ENCODE data around the gene MYRIP. TPM values are rescaled to one million over a fixed set of nuclear protein-coding genes. Genes with fewer than 3 reads are reported as not detected.

The MYRIP gene
- total and polyA plus RNA-seq, 2 of the 4 experiments (the other 2 are of a cell fraction) = not detected

DNA sequence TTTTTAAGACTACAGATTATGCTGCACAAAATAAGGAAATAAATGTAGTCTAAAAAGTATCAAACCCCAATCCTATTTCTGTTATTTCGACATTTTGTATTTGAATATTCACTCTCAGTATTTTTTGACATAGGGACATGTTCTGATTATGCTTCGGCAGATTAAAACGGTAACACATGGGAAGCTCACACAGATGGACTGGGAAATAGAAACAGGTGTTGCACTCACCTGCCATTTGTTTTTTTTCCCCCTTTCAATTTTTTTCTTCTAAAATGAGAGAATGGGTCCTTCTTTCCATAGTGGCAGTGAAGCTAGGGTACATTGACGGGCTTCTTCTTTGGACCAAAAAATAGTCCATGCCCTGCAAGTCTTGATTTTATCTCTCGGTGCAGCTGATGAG is 163.1 kb downstream of the MYRIP start:
- intact Hi-C loops (cut with micrococcal nuclease) = no loop called here
- no peaks in the 10 kb centered on the region for H3K36me3 ChIP-seq (ENCODE audit: control insufficient read depth, insufficient read depth, low read length)
- H3K56ac ChIP-seq (ENCODE audit: extremely low read depth, insufficient read depth, low read length) = no peak overlapping the region
- H3K4ac ChIP-seq (ENCODE audit: low read depth, low read length) = no peak overlapping the region
- no TSS peak for BruUV-seq (replicated peaks)
- H2BK20ac ChIP-seq (ENCODE audit: low read depth, low read length) = no peak overlapping the region
- H2AFZ ChIP-seq (replicated peaks; ENCODE audit: low read length, poor library complexity) = no peak overlapping the region
- H3K14ac ChIP-seq (replicated peaks; ENCODE audit: low read depth, low read length) = no peak overlapping the region
- H3K9ac ChIP-seq (ENCODE audit: low read depth, low read length) = no peak overlapping the region
- no peaks in the 10 kb centered on the region for H3K9me1 ChIP-seq (ENCODE audit: insufficient read depth, low read length)
- ATAC-seq (ENCODE audit: low read depth) (no peak), DNase-seq (no peak)
- H2AK5ac ChIP-seq (ENCODE audit: low read depth, low read length) = no peak overlapping the region
- no peak overlapping the region for H4K91ac ChIP-seq (ENCODE audit: insufficient read depth, low read depth, low read length)
- no peaks in the 10 kb centered on the region for H3K27me3 ChIP-seq (ENCODE audit: control insufficient read depth, insufficient read depth, low read length)
- no peak overlapping the region for H4K5ac ChIP-seq (ENCODE audit: low read depth, low read length)
- no peak overlapping the region for H3K27ac ChIP-seq (ENCODE audit: insufficient read depth, low read length)
- H3K9me3 ChIP-seq (ENCODE audit: control insufficient read depth, insufficient read depth, low read length) = peaks cover 3% of the 10 kb centered on the region
- H3K4me3 ChIP-seq (ENCODE audit: insufficient read depth, low read depth, low read length) = no peak overlapping the region
- H2BK120ac ChIP-seq (ENCODE audit: low read depth, low read length) = no peak overlapping the region
- H2BK5ac ChIP-seq (ENCODE audit: low read depth, low read length, poor library complexity, severe bottlenecking) = no peak overlapping the region
- no peaks in the 10 kb centered on the region for H4K20me1 ChIP-seq (ENCODE audit: insufficient read depth, low read length)
- no peaks in the 10 kb centered on the region for H3K79me1 ChIP-seq (ENCODE audit: low read depth in 1 of 2, low read length in 2 of 2)
- H3K18ac ChIP-seq (ENCODE audit: low read depth, low read length) = no peak overlapping the region
- no peaks in the 10 kb centered on the region for H3K4me1 ChIP-seq (ENCODE audit: control insufficient read depth, insufficient read depth, low read length)
- H4K8ac ChIP-seq (ENCODE audit: low read depth in 2 of 2, low read length in 2 of 2) = no peak overlapping the region
- no peak overlapping the region for H2AK9ac ChIP-seq (replicated peaks; ENCODE audit: low read depth, low read length, poor library complexity)
- H3K4me2 ChIP-seq (ENCODE audit: low read depth, low read length) = no peak overlapping the region
- dilution Hi-C loops (cut with HindIII; ENCODE audit: low sequenced_read_pairs, unreplicated experiment) = no loop called here
- in situ Hi-C loops (cut with MboI; ENCODE audit: low sequenced_read_pairs) = no loop called here
- no peak overlapping the region for H3K23ac ChIP-seq (ENCODE audit: low read depth, low read length)
- TF ChIP-seq CEBPB (IDR thresholded peaks at IDR 0.05; ENCODE audit: low read depth, low read length) (no peak), MAFK (IDR thresholded peaks at IDR 0.05; ENCODE audit: low read depth, low read length) (no peak), MXI1 (IDR thresholded peaks at IDR 0.05; ENCODE audit: borderline replicate concordance, low read depth, low read length) (no peak), FOS (IDR thresholded peaks at IDR 0.05; ENCODE audit: low read depth, low read length) (no peak), SMC3 (IDR thresholded peaks at IDR 0.05; ENCODE audit: low read depth, low read length) (no peak), MAZ (IDR thresholded peaks at IDR 0.05; ENCODE audit: borderline replicate concordance, low read depth, low read length) (no peak), NFE2L2 (IDR thresholded peaks at IDR 0.05; ENCODE audit: low read depth, low read length) (no peak), CHD1 (IDR thresholded peaks at IDR 0.05; ENCODE audit: low read depth, low read length) (no peak), POLR2A (IDR thresholded peaks at IDR 0.05; ENCODE audit: low read depth, low read length) (no peak), BHLHE40 (IDR thresholded peaks at IDR 0.05; ENCODE audit: low read depth, low read length) (no peak)
- TF ChIP-seq, protein P1, sequence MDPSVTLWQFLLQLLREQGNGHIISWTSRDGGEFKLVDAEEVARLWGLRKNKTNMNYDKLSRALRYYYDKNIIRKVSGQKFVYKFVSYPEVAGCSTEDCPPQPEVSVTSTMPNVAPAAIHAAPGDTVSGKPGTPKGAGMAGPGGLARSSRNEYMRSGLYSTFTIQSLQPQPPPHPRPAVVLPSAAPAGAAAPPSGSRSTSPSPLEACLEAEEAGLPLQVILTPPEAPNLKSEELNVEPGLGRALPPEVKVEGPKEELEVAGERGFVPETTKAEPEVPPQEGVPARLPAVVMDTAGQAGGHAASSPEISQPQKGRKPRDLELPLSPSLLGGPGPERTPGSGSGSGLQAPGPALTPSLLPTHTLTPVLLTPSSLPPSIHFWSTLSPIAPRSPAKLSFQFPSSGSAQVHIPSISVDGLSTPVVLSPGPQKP (IDR thresholded peaks at IDR 0.05; ENCODE audit: borderline replicate concordance, low read depth, low read length) = no peak
- TF ChIP-seq, protein P2, sequence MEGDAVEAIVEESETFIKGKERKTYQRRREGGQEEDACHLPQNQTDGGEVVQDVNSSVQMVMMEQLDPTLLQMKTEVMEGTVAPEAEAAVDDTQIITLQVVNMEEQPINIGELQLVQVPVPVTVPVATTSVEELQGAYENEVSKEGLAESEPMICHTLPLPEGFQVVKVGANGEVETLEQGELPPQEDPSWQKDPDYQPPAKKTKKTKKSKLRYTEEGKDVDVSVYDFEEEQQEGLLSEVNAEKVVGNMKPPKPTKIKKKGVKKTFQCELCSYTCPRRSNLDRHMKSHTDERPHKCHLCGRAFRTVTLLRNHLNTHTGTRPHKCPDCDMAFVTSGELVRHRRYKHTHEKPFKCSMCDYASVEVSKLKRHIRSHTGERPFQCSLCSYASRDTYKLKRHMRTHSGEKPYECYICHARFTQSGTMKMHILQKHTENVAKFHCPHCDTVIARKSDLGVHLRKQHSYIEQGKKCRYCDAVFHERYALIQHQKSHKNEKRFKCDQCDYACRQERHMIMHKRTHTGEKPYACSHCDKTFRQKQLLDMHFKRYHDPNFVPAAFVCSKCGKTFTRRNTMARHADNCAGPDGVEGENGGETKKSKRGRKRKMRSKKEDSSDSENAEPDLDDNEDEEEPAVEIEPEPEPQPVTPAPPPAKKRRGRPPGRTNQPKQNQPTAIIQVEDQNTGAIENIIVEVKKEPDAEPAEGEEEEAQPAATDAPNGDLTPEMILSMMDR (conservative IDR thresholded peaks at IDR 0.05; ENCODE audit: low read depth, low read length) = no peak
- no CpG with 5 or more reads among the region's 5 CpGs for WGBS, 2 experiments (ENCODE audit: extremely low coverage in 2 of 2, insufficient read length in 1 of 2)
- no peak overlapping the region for H2BK15ac ChIP-seq (ENCODE audit: low read depth, low read length)
- ChIA-PET POLR2A (ENCODE audit: unreplicated experiment) (no interaction called here), CTCF (no interaction called here)
